GM21526 (cell line): ENCODE results near the gene CMIP.

Experiments
- ATAC-seq: cut with Tn5 transposase; IDR thresholded peaks from one replicate; pipeline ENCODE4 v1.9.1; 2021; ENCODE audit warnings: moderate library complexity; ENCODE audit not compliant: unreplicated experiment, low FRiP score

Gene CMIP

DNA sequence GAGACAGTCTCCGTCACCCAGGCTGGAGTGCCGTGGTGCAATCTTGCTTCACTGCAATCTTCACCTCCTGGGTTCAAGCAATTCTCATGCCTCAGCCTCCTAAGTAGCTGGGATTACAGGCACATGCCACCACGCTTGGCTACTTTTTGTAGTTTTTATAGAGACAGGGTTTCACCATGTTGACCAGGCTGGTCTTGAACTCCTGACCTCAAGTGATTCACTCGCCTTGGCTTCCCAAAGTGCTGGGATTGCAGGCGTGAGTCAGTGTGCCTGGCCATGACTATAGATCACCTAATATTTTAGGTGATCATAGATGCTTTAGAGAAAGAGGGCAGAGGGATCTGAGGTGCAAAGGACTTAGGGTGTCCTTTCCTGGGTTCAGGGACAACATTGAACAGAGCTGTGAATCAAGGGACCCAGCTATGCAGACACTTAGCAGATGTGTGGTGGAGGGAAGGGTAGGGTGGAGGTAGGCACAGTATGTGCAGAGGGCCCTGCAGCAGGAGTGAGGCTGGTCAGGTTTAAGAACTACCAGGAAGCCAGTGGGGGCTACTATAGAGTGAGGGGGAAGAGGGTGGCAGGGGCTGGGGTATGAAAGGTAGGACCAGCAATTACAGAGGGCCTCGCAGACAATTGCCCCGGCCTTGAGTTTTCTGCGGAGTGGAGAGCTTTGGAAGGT lies 116.5 kb downstream of the CMIP start:
- ATAC-seq, result no peak

GRCh38 chr16:81562174-81562849 lies 117.7 kb downstream of the CMIP start:
- no peak for ATAC-seq

DNA sequence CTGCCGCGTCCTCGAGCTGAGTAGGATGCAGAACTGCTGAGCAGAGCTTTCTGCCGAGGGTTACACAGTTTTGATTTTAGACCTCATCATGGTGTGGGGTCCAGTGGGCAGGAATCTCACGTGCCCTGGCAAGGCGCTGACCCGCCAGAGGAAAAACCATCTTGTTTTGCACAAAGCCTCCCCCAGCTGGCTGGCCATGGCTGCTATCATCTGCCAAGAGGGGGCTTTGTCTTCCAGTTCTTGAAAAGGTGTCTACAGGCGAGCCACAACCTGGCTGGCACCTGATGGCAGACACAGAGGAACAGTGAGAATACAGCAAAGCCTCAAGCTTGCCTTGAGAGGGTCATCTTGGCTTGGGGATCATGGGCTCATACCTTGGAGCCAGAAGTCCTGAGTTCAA lies 118.3 kb downstream of the CMIP start:
- no peak for ATAC-seq

GRCh38 chr16:81564421-81564911 lies 119.9 kb downstream of the CMIP start:
- ATAC-seq, result no peak

- ATAC-seq, result no peak
Observed at GRCh38 chr16:81565321-81566028, 120.9 kb downstream of the CMIP start.

DNA sequence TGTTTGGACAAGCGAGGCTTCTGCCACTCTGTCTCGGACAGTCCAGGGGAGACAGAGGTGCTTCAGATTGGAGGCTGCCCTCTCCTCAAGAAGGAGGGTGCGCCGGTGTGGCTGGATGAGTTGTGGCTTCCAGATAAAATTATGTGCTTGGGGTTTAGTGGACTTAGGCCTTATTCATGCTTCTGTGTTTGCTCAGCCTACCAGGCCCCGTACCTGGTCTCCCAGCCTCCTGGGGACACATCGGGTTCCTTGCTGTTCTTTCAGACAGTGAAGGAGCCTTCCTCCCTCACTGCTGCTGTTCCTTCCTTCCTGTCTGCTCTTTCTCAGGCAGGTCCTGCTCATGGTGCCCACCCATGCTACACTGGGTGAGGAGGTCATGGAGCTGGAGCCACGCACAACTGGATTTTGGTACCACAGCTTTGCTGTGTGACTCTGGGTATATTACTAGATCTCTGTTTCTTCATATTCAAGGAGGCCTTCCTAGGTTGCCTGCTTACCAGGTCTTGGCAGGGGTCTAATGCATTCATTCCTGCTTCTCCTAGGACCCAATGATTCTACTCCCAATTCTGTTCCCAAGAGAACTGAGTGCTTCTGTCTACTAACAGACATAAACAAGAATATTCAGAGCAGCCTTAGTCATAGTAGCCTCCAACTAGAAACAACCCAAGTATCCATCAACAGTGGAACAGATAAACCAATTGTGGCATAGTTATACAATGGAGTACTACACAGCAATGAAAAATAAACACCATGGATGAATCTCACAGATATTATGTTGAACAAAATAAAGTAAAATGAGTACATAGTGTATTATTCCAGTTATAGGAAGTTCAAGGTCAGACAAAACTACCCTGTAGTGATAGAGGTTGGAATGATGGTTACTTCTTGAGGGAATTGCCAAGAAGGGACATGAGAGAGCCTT lies 121.7 kb downstream of the CMIP start:
- no peak for ATAC-seq

DNA sequence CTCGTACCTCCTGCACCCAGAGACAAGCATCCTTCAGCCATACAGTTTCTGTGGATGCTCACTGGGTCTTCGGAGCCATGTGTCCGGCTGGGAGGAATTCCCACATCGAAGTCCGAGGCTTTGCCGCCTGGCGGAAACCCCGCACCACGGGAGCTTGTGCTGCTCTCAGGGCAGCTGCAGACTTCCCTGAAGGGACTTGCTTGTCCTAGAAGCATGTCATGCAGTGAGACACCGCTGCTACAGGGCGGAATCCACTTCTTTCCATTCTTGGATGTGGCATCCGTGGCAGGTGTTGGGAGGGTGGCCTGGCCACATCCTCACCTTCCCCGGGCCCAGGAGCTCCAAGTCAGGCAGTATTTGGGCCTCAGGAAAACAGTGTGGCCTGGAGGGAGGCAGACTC lies 122.5 kb downstream of the CMIP start:
- ATAC-seq, result no peak

GRCh38 chr16:81567987-81568748 lies 123.6 kb downstream of the CMIP start:
- ATAC-seq, result no peak

DNA sequence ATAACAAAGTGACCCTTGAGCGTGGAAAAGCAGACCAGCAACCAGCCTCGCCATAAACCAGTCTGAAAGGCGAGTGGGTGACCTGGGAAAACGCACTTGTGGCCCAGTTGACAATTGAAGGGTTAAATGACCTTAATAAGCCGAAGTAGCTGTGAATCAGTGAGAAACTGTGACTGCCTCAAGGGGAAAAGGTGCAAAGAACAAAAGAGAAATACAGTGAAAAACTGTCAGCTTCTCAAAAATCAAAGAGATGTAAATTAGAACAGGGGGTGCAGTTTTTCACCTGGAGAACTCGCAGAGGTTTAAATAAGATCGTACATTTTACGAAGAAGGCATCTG lies 124.1 kb downstream of the CMIP start:
- ATAC-seq, result no peak

DNA sequence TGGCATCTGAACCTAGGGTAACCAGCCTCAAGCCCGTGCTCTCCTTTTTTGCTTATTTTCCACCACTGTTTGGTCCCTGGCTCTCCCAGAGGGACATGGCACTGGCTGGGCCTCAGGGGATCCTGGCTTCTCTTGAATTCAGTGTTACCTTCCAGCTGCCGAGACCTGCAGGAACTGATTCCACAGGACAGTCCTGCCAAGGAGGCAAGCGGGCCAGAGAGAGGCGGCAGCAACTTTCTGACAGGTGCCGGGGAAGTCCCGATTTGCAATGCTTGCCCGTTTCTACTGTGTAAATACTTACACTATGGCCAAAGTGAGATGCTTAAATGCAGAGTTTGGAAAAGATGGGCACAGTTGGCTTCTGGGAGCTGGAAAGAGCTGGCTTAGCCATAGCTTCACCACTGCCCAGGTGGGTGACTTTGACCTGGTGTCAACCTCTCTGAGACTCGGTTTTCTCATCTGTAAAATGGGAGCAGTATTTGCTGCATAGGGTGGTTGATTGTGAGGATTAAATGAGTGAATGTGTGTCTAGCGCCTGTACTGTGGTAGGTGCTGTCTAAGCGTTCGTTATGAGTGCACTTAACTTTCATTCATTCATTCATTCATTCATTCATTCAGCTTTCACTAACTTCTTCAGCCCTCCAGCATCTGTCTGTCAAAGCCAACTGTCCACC lies 124.9 kb downstream of the CMIP start:
- no peak for ATAC-seq

DNA sequence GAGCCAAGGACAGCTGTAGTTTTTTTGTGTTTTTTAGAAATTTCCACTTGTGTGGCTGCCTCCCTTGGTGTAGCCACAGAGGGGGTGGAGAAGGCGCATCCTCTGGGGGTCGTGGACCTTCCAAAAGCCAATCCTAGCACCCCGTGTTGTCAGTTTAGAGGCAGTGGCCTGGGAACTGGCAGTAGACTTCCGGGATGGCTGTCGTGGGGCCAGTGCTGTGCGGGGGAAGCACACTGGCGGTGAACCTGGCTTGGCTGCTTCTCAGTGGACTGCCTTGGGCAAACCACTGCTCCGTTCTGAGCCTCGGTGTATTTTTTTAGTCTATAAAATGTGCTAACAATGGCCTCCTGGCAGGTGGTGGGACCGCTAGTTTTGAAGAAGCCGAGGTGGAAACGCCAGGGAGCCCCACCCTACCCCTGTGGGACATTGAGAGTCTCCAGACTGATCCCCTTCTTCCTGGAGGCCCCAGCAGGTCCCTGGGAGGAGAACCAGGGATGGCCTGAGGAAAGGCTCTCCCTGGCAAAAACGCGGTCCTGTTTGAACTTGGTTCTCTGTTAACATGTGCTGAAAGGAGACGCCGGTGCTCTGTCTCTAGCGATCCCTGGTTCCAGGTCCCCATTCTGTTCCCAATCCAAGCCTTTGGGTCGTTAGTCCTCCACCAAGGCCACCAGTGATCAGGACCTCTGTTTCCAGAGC lies 125.7 kb downstream of the CMIP start:
- ATAC-seq, result no peak

- no peak for ATAC-seq
Observed at GRCh38 chr16:81571175-81571574, 126.6 kb downstream of the CMIP start.

DNA sequence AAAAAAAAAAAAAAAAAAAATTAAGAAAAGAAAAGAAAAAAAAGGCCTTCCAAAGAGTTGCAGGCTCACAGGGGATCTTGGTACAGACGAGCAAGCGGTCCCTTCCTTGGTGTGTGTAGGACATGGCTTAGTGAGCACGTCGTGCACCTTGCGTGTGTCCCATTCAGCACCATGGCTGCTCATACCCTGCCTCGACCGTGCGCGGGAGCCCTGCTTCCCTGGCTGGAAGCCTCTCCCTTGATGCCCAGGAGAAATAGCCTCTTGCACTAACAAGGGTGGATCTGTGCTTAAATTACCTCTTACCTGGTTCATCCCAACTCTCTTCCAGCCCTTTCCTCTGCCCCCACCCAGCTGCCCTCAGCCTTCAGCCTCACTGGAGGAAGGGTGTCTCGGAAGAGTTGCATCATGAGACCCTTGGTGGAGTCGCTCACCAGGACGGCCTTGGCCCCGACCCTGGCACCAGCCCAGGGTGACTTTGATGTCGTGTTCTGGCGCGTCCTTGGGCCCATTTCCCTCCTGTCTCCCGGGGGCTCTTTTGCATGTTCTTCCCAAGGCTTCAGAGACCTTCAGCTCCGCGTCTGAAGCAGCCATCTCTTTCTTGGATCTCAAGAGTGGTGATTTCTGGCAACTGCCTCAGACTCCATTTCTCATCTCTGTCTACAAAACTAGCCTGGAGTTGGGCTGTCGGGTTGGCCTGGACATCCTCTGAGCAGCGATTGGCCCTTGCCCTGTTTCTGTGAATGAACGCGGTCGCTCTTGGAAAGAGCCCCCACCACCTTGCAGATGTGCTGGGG lies 127.2 kb downstream of the CMIP start:
- no peak for ATAC-seq

GRCh38 chr16:81572386-81573144 lies 128.0 kb downstream of the CMIP start:
- no peak for ATAC-seq

- ATAC-seq, result no peak
Observed at GRCh38 chr16:81573533-81574020, 129.0 kb downstream of the CMIP start.

DNA sequence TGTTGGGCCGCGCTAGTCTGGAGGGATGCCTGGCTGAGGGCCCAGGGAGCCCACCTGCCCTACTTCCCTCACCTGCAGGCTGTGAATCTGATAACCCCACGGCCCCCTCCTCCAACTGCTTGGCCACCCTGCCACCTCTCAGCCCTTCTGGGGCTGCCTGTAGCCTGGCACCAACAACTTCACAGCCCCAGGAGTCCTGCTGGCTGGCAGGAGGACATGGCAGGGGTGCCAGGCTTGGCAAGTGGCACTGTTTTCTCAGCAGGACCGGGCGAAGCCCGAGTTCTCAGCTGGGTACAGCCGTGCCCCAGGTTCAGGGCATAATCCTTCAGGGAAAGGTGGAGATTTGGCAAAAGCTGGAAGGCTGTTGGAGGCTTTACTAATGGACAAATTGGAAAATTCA lies 129.6 kb downstream of the CMIP start:
- ATAC-seq, result no peak

- ATAC-seq, result no peak
Observed at GRCh38 chr16:81575307-81575706, 130.7 kb downstream of the CMIP start.
